Fibroblast of lung (primary cell): ENCODE data around the gene PAK6. TPM values are rescaled to one million over a fixed set of nuclear protein-coding genes. Genes with fewer than 3 reads are reported as not detected.

Experiments used
- DNase-seq, 2 donors: peaks; one replicate each; pipeline versions ENCODE4 v3.0.0 to v3.0.0-alpha.2; 2010; ENCODE audit warnings: low read depth in 2 of 2
- H2AFZ ChIP-seq: 2 replicates; pipeline ENCODE4 v1.5.1; 2012; ENCODE audit warnings: low read length, control low read depth, inconsistent platforms
- H3K27ac ChIP-seq: 2 replicates; pipeline ENCODE4 v1.5.1; 2011; ENCODE audit warnings: low read length, control low read depth; ENCODE audit not compliant: insufficient read depth
- H3K27me3 ChIP-seq: 2 replicates; pipeline ENCODE4 v1.5.1; 2011; ENCODE audit warnings: mild to moderate bottlenecking, low read length; ENCODE audit not compliant: control insufficient read depth, insufficient read depth
- H3K36me3 ChIP-seq: 2 replicates; pipeline ENCODE4 v1.5.1; 2011; ENCODE audit warnings: low read length; ENCODE audit not compliant: control insufficient read depth, insufficient read depth
- H3K4me1 ChIP-seq: 2 replicates; pipeline ENCODE4 v1.5.1; 2011; ENCODE audit warnings: low read length; ENCODE audit not compliant: control insufficient read depth, insufficient read depth; ENCODE audit errors: extremely low read depth
- H3K4me2 ChIP-seq: 2 replicates; pipeline ENCODE4 v1.5.1; 2011; ENCODE audit warnings: low read length, control low read depth; ENCODE audit not compliant: insufficient read depth; ENCODE audit errors: extremely low read depth
- H3K4me3 ChIP-seq, 4 experiments: fragments of 200-600 bp in 1 of 4; sonication (generic) in 1 of 4; replicated peaks in 1 of 4; 2 replicates each; pipeline ENCODE4 v1.5.1; 2011 to 2016; ENCODE audit warnings: low read length in 4 of 4, low read depth in 3 of 4, mild to moderate bottlenecking in 3 of 4, control low read depth in 2 of 4, inconsistent platforms in 1 of 4, mixed read lengths in 1 of 4; ENCODE audit not compliant: insufficient read depth in 1 of 4; ENCODE audit errors: control extremely low read depth in 1 of 4
- H3K79me2 ChIP-seq: 2 replicates; pipeline ENCODE4 v1.5.1; 2012; ENCODE audit warnings: mild to moderate bottlenecking, low read length, inconsistent platforms; ENCODE audit not compliant: control insufficient read depth, insufficient read depth
- H3K9ac ChIP-seq: 2 replicates; pipeline ENCODE4 v1.5.1; 2011; ENCODE audit warnings: mild to moderate bottlenecking, low read length, control low read depth; ENCODE audit not compliant: insufficient read depth
- H3K9me3 ChIP-seq: 2 replicates; pipeline ENCODE4 v1.5.1; 2012; ENCODE audit warnings: low read depth, low read length; ENCODE audit not compliant: control insufficient read depth, insufficient read depth
- H4K20me1 ChIP-seq: 2 replicates; pipeline ENCODE4 v1.5.1; 2011; ENCODE audit warnings: low read length; ENCODE audit not compliant: control insufficient read depth, insufficient read depth; ENCODE audit errors: extremely low read depth
- EZH2 ChIP-seq: IDR thresholded peaks from 2 replicates; pipeline ENCODE4 v1.5.1; 2012; ENCODE audit warnings: low read length, control low read depth, mild to moderate bottlenecking; ENCODE audit errors: missing control alignments
- polyA plus RNA-seq, 2 donors: library from polyadenylated mRNA; depleted of rRNA in 1 of 2; stranded (reverse) in 1 of 2; unstranded in 1 of 2; fragments of >200 nt; gene quantifications; 2 replicates each; pipeline ENCODE4 v1.2.1, GENCODE V29; 2011 to 2012; ENCODE audit warnings: missing spikeins in 1 of 2
- total RNA-seq: library from RNA; depleted of rRNA; stranded (reverse); fragments of >200 nt; gene quantifications from 2 replicates; pipeline ENCODE4 v1.2.1, GENCODE V29; 2014
- TF ChIP-seq, protein P1 (sequence below), 2 donors: IDR thresholded peaks in 1 of 2; conservative IDR thresholded peaks in 1 of 2; 1 replicate in 1 of 2; 2 replicates in 1 of 2; pipeline ENCODE4 v1.5.1; 2011 to 2012; ENCODE audit warnings: low read length in 2 of 2, control low read depth in 1 of 2, inconsistent platforms in 1 of 2, low read depth in 1 of 2, mild to moderate bottlenecking in 1 of 2

PAK6 gene
- total and polyA plus RNA-seq, 2 donors (not counting 1 experiment from before 2014, with no cell fraction given): 0.03 TPM; not detected in 1

GRCh38 chr15:40240619-40241221 is 1.9 kb downstream of the PAK6 start:
- TF ChIP-seq EZH2: no peak
- TF ChIP-seq, protein P1, sequence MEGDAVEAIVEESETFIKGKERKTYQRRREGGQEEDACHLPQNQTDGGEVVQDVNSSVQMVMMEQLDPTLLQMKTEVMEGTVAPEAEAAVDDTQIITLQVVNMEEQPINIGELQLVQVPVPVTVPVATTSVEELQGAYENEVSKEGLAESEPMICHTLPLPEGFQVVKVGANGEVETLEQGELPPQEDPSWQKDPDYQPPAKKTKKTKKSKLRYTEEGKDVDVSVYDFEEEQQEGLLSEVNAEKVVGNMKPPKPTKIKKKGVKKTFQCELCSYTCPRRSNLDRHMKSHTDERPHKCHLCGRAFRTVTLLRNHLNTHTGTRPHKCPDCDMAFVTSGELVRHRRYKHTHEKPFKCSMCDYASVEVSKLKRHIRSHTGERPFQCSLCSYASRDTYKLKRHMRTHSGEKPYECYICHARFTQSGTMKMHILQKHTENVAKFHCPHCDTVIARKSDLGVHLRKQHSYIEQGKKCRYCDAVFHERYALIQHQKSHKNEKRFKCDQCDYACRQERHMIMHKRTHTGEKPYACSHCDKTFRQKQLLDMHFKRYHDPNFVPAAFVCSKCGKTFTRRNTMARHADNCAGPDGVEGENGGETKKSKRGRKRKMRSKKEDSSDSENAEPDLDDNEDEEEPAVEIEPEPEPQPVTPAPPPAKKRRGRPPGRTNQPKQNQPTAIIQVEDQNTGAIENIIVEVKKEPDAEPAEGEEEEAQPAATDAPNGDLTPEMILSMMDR (conservative IDR thresholded peaks at IDR 0.05 in 1 of 2, IDR thresholded peaks at IDR 0.05 in 1 of 2; ENCODE audit: low read depth in 1 of 2, low read length in 2 of 2): no peak
- H3K9me3 ChIP-seq: no peaks in the 10 kb centered on the region
- H3K27ac ChIP-seq: no peak overlapping the region
- H2AFZ ChIP-seq: no peak overlapping the region
- H3K79me2 ChIP-seq: no peaks in the 10 kb centered on the region
- H3K4me1 ChIP-seq: peaks cover 4% of the 10 kb centered on the region
- H3K4me3 ChIP-seq: no peak overlapping the region
- no peaks in the 10 kb centered on the region for H3K36me3 ChIP-seq
- no peaks in the 10 kb centered on the region for H4K20me1 ChIP-seq
- no peak overlapping the region for H3K4me2 ChIP-seq
- H3K9ac ChIP-seq: no peak overlapping the region
- no peak for DNase-seq
- peaks cover 4% of the 10 kb centered on the region for H3K27me3 ChIP-seq

- peaks cover 4% of the 10 kb centered on the region for H3K27me3 ChIP-seq
- no peak overlapping the region for H3K4me3 ChIP-seq
- H2AFZ ChIP-seq: no peak overlapping the region
- no peak overlapping the region for H3K9ac ChIP-seq
- DNase-seq: no peak
- no peaks in the 10 kb centered on the region for H3K79me2 ChIP-seq
- H3K27ac ChIP-seq: no peak overlapping the region
- TF ChIP-seq, protein P1 (conservative IDR thresholded peaks at IDR 0.05 in 1 of 2, IDR thresholded peaks at IDR 0.05 in 1 of 2; ENCODE audit: low read depth in 1 of 2, low read length in 2 of 2): no peak
- TF ChIP-seq EZH2: no peak
- H3K4me2 ChIP-seq: no peak overlapping the region
- no peaks in the 10 kb centered on the region for H3K9me3 ChIP-seq
- no peaks in the 10 kb centered on the region for H4K20me1 ChIP-seq
- H3K4me1 ChIP-seq: peaks cover 4% of the 10 kb centered on the region
- no peaks in the 10 kb centered on the region for H3K36me3 ChIP-seq
Observed at GRCh38 chr15:40241269-40242212, 2.7 kb downstream of the PAK6 start.

DNA sequence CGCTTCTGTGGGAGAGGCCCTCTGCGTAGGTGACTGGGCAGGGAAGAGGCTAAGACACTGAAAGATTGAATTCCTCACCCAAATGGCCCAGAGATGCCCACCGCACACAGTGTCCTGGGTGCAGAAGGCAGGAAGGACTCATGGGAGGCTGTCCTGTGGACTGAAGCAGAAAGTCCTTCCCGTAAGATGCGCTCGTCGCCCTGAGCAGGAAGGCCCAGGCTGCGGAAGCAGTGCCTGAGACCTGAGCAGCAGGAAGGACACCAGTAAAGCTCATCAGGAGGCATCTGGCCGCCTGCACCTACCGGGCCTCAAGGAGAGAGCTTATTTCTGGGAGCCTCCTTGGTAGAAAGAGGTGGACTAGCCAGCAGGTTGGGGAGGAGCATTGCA is 3.3 kb downstream of the PAK6 start:
- H4K20me1 ChIP-seq: no peaks in the 10 kb centered on the region
- H3K4me1 ChIP-seq: peaks cover 4% of the 10 kb centered on the region
- H2AFZ ChIP-seq: no peak overlapping the region
- H3K27me3 ChIP-seq: peaks cover 6% of the 10 kb centered on the region
- no peak overlapping the region for H3K4me2 ChIP-seq
- H3K36me3 ChIP-seq: no peaks in the 10 kb centered on the region
- no peaks in the 10 kb centered on the region for H3K9me3 ChIP-seq
- TF ChIP-seq, protein P1 (conservative IDR thresholded peaks at IDR 0.05 in 1 of 2, IDR thresholded peaks at IDR 0.05 in 1 of 2; ENCODE audit: low read depth in 1 of 2, low read length in 2 of 2): no peak
- no peak for TF ChIP-seq EZH2
- H3K79me2 ChIP-seq: no peaks in the 10 kb centered on the region
- no peak overlapping the region for H3K9ac ChIP-seq
- H3K4me3 ChIP-seq: no peak overlapping the region
- H3K27ac ChIP-seq: no peak overlapping the region
- no peak for DNase-seq
